Fibroblast of lung (primary cell): ENCODE measurements around the gene CCDC138.

Experiments used
- EZH2 ChIP-seq: IDR thresholded peaks from 2 replicates; pipeline ENCODE4 v1.5.1; 2012; ENCODE audit warnings: low read length, control low read depth, mild to moderate bottlenecking; ENCODE audit errors: missing control alignments
- TF ChIP-seq, protein P1 (sequence below), 2 donors: IDR thresholded peaks in 1 of 2; conservative IDR thresholded peaks in 1 of 2; 1 replicate in 1 of 2; 2 replicates in 1 of 2; pipeline ENCODE4 v1.5.1; 2011 to 2012; ENCODE audit warnings: low read length in 2 of 2, control low read depth in 1 of 2, inconsistent platforms in 1 of 2, low read depth in 1 of 2, mild to moderate bottlenecking in 1 of 2

- TF ChIP-seq, protein P1, sequence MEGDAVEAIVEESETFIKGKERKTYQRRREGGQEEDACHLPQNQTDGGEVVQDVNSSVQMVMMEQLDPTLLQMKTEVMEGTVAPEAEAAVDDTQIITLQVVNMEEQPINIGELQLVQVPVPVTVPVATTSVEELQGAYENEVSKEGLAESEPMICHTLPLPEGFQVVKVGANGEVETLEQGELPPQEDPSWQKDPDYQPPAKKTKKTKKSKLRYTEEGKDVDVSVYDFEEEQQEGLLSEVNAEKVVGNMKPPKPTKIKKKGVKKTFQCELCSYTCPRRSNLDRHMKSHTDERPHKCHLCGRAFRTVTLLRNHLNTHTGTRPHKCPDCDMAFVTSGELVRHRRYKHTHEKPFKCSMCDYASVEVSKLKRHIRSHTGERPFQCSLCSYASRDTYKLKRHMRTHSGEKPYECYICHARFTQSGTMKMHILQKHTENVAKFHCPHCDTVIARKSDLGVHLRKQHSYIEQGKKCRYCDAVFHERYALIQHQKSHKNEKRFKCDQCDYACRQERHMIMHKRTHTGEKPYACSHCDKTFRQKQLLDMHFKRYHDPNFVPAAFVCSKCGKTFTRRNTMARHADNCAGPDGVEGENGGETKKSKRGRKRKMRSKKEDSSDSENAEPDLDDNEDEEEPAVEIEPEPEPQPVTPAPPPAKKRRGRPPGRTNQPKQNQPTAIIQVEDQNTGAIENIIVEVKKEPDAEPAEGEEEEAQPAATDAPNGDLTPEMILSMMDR (conservative IDR thresholded peaks at IDR 0.05 in 1 of 2, IDR thresholded peaks at IDR 0.05 in 1 of 2; ENCODE audit: low read depth in 1 of 2, low read length in 2 of 2), result no peak
- no peak for TF ChIP-seq EZH2
These were observed 138.1 kb downstream of the CCDC138 start for GRCh38 chr2:108924580-108925251.
